Measurements from ENCODE around the gene OCIAD1.
"Not testable (repeated sequence)": the region's sequence is repeated elsewhere in the genome, so short reads cannot be mapped to it uniquely, and the experiment has no call there.

OCIAD1 gene, protein sequence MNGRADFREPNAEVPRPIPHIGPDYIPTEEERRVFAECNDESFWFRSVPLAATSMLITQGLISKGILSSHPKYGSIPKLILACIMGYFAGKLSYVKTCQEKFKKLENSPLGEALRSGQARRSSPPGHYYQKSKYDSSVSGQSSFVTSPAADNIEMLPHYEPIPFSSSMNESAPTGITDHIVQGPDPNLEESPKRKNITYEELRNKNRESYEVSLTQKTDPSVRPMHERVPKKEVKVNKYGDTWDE

GRCh38 chr4:48830706-48831531, at the start of gene OCIAD1:
TSS of gene OCIAD1 (plus strand) at chr4:48831088. CDS start at chr4:48832625, 1,537 bp downstream.
- DNase-seq, result peak; percentile 98 to 99

DNA sequence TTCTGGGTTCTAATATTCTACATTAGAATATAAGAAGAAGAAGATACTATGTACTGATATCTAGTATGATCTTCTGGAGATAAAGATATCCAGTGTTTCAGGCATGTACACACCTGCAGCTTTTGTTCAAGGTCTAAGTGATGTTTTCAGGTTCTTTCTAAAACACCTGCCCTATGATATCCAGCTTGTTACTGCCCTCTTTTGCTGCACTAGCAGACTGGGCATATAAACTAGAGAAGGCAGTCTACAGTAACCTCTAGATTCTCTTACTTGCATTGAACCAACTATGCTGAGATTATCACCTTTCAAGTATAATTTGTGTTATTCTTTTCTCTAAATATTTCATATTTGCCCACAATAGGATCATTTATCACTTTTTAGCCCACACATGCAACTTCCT, 48.9 kb upstream of the OCIAD1 start:
- DNase-seq, result no peak

- DNase-seq, result no peak
These were observed 45.6 kb upstream of the OCIAD1 start for GRCh38 chr4:48785302-48785701.

GRCh38 chr4:48786549-48786948, 44.3 kb upstream of the OCIAD1 start:
- no peak for DNase-seq

GRCh38 chr4:48787056-48787455, 43.8 kb upstream of the OCIAD1 start:
- DNase-seq, result peak in 1 of 2 experiments; percentile 20

- DNase-seq, result no peak
These were observed 40.3 kb upstream of the OCIAD1 start for GRCh38 chr4:48790561-48790960.

DNA sequence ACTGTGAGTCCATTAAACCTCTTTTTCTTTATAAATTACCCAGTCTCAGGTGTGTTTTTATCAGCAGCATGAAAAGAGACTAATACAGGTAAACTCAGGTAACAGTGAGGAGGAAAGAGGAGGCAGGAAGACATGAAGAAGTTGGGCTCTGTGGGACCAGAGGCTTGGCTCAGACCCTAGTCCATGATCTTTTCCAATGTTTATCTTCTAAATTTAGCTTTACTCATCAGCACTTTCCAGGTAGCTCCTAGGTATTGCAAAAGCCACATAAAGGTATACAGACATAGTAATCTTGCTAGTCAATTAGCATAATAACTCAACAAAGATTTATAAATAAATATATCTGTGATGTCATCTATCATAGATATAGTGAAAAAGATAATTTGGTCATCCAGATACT, 39.6 kb upstream of the OCIAD1 start:
- DNase-seq, result no peak

DNA sequence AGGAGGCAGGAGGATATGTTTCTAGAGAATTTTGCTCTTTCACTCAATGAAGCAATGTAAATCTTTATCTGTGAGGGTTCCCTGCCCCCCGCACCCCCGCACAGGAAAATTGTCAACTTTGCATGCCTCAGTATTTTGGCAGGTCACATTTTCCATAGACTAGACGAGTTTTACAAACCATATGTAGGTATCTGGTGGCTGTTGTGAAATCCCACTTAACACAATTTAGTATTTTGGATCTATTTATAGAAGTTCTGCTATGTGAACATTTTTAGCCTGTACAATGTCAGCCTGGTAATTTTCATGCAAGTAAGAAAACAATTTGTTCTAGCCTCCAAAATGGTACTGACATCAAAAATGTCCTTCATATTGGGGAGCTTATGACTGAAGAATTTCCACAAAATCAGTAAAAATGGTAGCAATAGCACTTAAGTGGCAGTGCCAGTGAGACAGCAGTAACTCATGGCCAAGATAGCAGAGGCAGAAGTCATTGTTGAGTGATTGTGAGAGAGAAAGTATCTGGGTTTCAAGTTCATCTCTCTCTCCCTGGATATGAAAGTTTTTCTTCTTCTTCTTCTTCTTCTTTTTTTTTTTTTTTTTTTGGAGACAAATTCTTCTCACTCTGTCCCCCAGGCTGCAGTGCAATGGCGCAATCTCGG, 38.4 kb upstream of the OCIAD1 start:
- no peak for DNase-seq

DNA sequence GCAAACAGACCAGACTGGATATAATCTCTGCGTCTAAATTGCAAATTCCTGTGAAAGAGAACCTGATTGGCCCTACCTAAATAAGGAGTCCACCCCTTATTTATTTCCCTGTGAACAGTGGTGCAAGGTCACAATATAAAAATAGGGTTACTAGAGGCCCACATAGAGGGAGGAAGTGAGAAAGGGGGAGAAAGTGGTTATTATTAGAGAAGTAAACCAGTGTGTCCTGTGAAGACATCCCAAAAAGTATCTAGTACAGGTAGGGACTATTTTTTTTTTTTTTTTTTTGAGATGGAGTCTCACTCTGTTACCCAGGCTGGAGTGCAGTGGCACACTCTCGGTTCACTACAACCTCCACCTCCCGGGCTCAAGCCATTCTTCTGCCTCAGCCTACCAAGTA, 35.8 kb upstream of the OCIAD1 start:
- DNase-seq, result no peak

GRCh38 chr4:48796191-48796926, 34.5 kb upstream of the OCIAD1 start:
- DNase-seq, result no peak

- no peak for DNase-seq
These were observed 33.8 kb upstream of the OCIAD1 start for GRCh38 chr4:48796927-48797679.

DNA sequence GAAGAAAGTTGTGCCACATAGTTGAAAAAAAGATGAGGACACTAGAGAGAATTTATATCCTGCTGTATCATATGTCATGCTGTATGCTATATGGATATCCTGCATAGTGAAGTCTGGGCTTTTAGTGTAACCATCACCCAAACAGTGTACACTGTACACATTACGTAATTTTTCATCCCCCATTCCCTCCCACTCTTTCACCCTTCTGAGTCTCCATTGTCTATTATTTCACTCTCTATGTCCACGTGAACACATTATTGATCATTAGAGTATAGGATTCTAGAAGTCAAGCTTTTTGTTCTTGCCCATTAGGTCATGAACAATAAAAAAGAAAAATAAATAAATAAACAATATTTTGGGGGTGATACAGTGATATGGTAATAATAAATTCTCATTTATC, 32.8 kb upstream of the OCIAD1 start:
- DNase-seq, result no peak

- peak; percentile 42 to 84 for DNase-seq
These were observed 31.7 kb upstream of the OCIAD1 start for GRCh38 chr4:48799157-48799556.

DNA sequence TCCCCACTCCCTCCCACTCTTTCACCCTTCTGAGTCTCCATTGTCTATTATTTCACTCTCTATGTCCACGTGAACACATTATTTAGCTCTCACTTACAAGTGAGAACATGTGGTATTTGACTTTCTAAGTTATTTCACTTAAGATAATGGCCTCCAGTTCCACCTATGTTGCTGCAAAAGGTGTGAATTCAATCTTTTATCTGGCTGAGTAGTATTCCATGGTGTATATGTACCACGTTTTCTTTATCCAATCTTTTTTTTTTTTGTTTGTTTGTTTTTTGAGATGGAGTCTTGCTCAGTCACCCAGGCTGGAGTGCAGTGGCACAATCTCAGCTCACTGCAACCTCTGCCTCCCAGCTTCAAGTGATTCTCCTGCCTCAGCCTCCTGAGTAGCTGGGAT, 30.7 kb upstream of the OCIAD1 start:
- DNase-seq, result not testable (repeated sequence)

DNA sequence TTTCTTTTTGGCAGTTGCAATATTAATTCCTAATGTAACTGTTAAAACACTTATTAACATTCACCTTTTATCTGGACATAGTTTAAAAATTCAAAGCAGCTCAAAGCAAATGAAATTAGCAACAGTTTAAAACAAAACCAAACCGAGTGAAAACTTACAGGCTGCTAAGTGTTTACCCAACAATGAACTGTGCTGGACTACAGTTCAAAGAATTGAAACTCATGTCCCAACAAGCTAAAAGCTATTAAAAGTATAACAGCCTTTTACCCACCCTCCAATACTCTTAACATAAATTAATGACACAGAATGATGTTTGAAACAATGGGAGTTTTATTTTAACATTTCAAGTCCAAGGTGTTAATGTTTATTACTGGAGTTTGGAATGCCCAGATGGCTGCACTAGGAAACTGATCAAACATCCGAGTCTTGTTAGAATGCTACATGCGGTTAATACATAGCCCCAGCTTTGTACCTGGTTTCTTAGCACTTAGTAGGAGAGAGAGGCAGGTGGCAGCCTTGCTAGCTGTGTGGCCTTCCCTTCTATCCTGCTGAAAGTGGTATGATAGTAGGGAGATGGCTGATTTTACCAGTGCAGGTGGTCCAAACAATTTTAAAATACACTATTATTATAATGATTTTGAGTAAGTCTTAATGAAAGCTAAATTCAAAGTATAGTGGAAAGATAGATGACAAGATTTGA, 29.7 kb upstream of the OCIAD1 start:
- DNase-seq, result no peak

- DNase-seq, result no peak
These were observed 26.1 kb upstream of the OCIAD1 start for GRCh38 chr4:48804584-48805301.

DNA sequence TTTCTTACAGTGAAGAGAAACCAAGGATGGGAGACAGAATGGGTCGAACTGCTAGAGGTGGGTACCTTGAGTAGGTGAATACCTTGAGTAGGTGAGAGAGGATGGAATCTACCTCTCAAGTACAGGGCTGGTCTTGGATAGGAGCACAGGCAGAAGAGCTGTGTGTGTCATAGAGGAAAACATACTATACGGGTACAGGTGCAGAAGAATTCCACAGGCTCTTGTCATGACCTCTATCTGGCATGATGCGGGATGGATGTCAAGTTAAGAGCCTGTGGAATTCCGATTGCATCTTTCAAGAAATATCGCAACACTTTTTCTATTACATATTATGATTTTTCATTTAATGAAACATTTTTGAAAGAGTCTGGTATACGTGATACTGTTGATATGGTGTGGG, 18.0 kb upstream of the OCIAD1 start:
- no peak for DNase-seq

DNA sequence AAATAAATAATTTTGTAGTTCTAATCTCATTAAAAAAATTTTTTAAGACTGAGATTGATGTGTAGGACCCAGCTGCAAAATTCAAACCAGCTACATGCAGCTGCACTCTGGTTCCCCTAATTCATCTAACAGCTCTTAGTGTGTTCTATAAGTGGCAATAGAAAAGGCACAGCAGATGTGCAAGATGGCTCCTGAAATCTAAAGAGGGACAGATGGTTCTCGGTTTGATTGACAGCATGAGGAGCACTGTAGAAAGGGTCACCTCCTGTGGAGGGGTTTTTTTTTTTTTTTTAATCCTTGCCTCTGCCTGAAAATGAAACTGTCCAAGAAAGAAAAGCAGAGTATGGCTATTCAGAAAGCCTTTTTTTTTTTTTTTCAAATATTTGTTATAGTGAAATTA, 16.9 kb upstream of the OCIAD1 start:
- DNase-seq, result peak; percentile 95 to 99

GRCh38 chr4:48815483-48815882, 15.4 kb upstream of the OCIAD1 start:
- DNase-seq, result no peak

DNA sequence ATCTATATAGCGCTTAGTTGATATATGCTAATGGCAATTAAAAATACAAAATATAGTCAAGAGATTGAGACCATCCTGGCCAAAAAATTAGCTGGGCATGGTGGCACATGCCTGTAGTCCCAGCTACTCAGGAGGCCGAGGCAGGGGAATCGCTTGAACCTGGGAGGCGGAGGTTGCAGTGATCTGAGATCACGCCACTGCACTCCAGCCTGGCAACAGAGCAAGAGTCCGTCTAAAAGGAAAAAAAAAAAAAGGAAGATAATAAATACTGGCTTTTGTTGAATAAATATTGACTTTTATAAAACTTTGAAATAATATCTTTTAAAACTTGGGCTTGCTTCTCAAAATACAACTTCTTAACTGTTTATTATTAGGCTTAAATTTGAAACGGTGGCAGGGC, 14.6 kb upstream of the OCIAD1 start:
- DNase-seq, result not testable (repeated sequence)

- no peak for DNase-seq
These were observed 13.9 kb upstream of the OCIAD1 start for GRCh38 chr4:48816971-48817370.

All from NCI-H524 (cell line).